NCI-H460 (cell line): ENCODE results near the gene CXCR3. TPM values are rescaled to one million over a fixed set of nuclear protein-coding genes. Genes with fewer than 3 reads are reported as not detected.

Source experiments
- total RNA-seq: library from RNA; depleted of rRNA; stranded (reverse); fragments of >200 nt; shearing (Covaris generic); gene quantifications from 2 replicates; pipeline ENCODE4 v1.2.3, GENCODE V29; 2014; rRNA removed

CXCR3 gene
- total RNA-seq, 1 experiment from 2014 or later, result not detected

Other genes starting within 250 kb of the CXCR3 start
- 274 and 379 TPM in 2 replicates for gene OGT, start 85.4 kb downstream of the CXCR3 start, total RNA-seq
- gene GCNA, start 40.1 kb downstream of the CXCR3 start, total RNA-seq, result 3.6 and 5.3 TPM in 2 replicates
- not detected in 2 replicates for gene CXorf49, start 99.8 kb upstream of the CXCR3 start, total RNA-seq
- not detected in 2 replicates for gene CXorf49B, start 144.8 kb upstream of the CXCR3 start, total RNA-seq